C4-2B (cell line): ENCODE results near the gene TRERF1.

ENCODE experiments used
- CTCF ChIP-seq: fragments of 450-650 bp; conservative IDR thresholded peaks from 2 replicates; pipeline ENCODE4 v1.5.1; 2017; ENCODE audit warnings: mild to moderate bottlenecking
- ZFX ChIP-seq: fragments of 450-650 bp; IDR thresholded peaks from 2 replicates; pipeline ENCODE4 v1.6.1; 2017

DNA sequence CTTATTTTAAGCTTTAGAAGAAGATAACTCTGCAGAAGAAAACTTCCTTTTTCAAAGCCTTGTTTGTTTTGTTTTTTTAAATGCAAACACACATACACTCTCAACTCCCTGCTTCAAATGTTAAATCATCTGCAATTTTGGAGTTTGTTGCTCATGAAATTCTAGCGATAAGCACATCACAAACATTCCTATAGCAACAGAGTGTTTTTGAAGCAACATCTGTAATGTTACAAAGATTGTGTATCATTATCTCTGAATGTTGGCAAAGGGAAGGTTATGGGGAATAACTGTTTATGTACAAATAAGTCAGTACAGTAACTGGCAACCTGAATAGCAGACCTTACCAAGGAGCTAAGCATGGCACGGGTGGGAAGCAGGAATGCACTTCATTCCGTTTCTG lies 149.3 kb downstream of the TRERF1 start:
- TF ChIP-seq CTCF (no peak), ZFX (no peak)
